Adrenal gland (tissue), 12 donors: ENCODE data around the gene HERC5. TPM values are rescaled to one million over a fixed set of nuclear protein-coding genes. Genes with fewer than 3 reads are reported as not detected.

ENCODE experiments used
- DNase-seq, 7 donors: peaks; one replicate each; pipeline ENCODE4 v3.0.0-alpha.2; 2019 to 2020
- H3K27ac ChIP-seq, 5 donors: fragments of 200-600 bp; sonication (generic) in 4 of 5; 1 replicate in 3 of 5; 2 replicates in 2 of 5; pipeline versions ENCODE4 v1.5.1 to v1.8.0; 2016 to 2020; ENCODE audit warnings: mild to moderate bottlenecking in 1 of 5
- H3K27me3 ChIP-seq: fragments of 200-600 bp; 2 replicates; pipeline ENCODE4 v1.8.0; 2021
- H3K36me3 ChIP-seq, 2 donors: fragments of 200-600 bp; replicated peaks in 1 of 2; 1 replicate in 1 of 2; 2 replicates in 1 of 2; pipeline versions ENCODE4 v1.5.1 to v1.8.0; 2018 to 2022
- H3K4me1 ChIP-seq, 2 donors: fragments of 200-600 bp; replicated peaks in 1 of 2; 1 replicate in 1 of 2; 2 replicates in 1 of 2; pipeline versions ENCODE4 v1.5.1 to v1.8.0; 2018 to 2021
- H3K4me3 ChIP-seq, 4 donors: fragments of 200-600 bp; sonication (generic) in 3 of 4; one replicate each; pipeline ENCODE4 v1.5.1; 2016 to 2018
- H3K9me3 ChIP-seq, 3 donors: fragments of 200-600 bp; sonication (generic) in 1 of 3; replicated peaks in 1 of 3; 1 replicate in 2 of 3; 2 replicates in 1 of 3; pipeline versions ENCODE4 v1.5.1 to v1.8.0; 2016 to 2021
- CTCF ChIP-seq, 6 experiments: fragments of 450-650 bp in 4 of 6; fragments of 200-600 bp in 2 of 6; sonication (generic) in 1 of 6; IDR thresholded peaks; 1 replicate in 5 of 6; 2 replicates in 1 of 6; pipeline versions ENCODE4 v1.5.1 to v1.8.0; 2016 to 2021; ENCODE audit warnings: antibody characterized with exemption in 6 of 6, mild to moderate bottlenecking in 2 of 6, moderate library complexity in 1 of 6
- POLR2A ChIP-seq, 2 donors: fragments of 450-650 bp; IDR thresholded peaks; one replicate each; pipeline ENCODE4 v1.6.1; 2017; ENCODE audit warnings: antibody characterized with exemption in 2 of 2, mild to moderate bottlenecking in 2 of 2, moderate library complexity in 1 of 2
- WGBS, 4 donors: extraction: QIAGEN DNeasy Blood & Tissue Kit in 2 of 4; methylation state at CpG; one replicate each; pipeline versions ENCODE4 v1.1.5 to v1.1.7; 2013 to 2017; 5-methylcytosine and 5-hydroxymethylcytosine counted together
- intact Hi-C, 2 donors: fragments of 100-400 bp; cut with DNase I; formaldehyde crosslinking; loops; one replicate each; pipeline versions ENCODE4 v1.14.1 to v1.15.0; 2022 to 2023
- polyA plus RNA-seq, 3 donors: library from polyadenylated mRNA; stranded (reverse); fragments of 200-250 nt in 2 of 3; fragments of 350-450 nt in 1 of 3; fragmentation: Illumina TruSeq in 1 of 3; extraction: RNeasy Lipid Tissue Mini Kit (QIAGEN cat#74804) in 1 of 3; gene quantifications; one replicate each; pipeline ENCODE4 v1.2.3, GENCODE V29; 2013 to 2014
- total RNA-seq, 9 donors: library from RNA; depleted of rRNA in 4 of 9; stranded (reverse); fragments of >200 nt in 4 of 9; fragments of 120-200 nt in 1 of 9; fragmentation: NEBNext Ultra II Directional in 1 of 9; extraction: Animal tissue kit (Norgen Biotek cat#: 25700) in 1 of 9; gene quantifications; one replicate each; pipeline versions ENCODE4 v1.1.0 to v1.2.4, GENCODE V29; 2013 to 2023
- donor health status: healthy with polysubstance abuse.
- donor health status: Bipolar disorder and iron deficiency.
- donor health status: DM: yes; HTN: yes; CAD: no.
- donor health status: DM: no; HTN: no; CAD: no.
- donor health status: DM: no; HTN: no; CAD: no.
- donor health status: DM: yes; HTN: yes; CAD: no.

HERC5 gene
- total and polyA plus RNA-seq, 12 donors = 3.3 to 9.9 (median 6.6) TPM

GRCh38 chr4:88413801-88414200 is 43.1 kb upstream of the HERC5 start:
- Histone ChIP-seq H3K4me3 (no peak overlapping the region), H3K27ac (no peak overlapping the region), H3K27me3 (no peaks in the 10 kb centered on the region), H3K36me3 (no peaks in the 10 kb centered on the region), H3K9me3 (no peaks in the 10 kb centered on the region), H3K4me1 (no peaks in the 10 kb centered on the region)
- TF ChIP-seq POLR2A (IDR thresholded peaks at IDR 0.05) = no peak
- TF ChIP-seq CTCF (IDR thresholded peaks at IDR 0.05) = no peak
- intact Hi-C loops = no loop called here
- DNase-seq = no peak
- WGBS, 4 donors = 85 to 92% (median 90%) methylated on average over 1 of the region's 1 CpG

- intact Hi-C loops = no loop called here
- 71 to 81% (median 75%) methylated on average over 4 of the region's 4 CpGs for WGBS, 4 donors
- no peak for DNase-seq
- Histone ChIP-seq H3K9me3 (no peaks in the 10 kb centered on the region), H3K4me3 (no peak overlapping the region), H3K27me3 (no peaks in the 10 kb centered on the region), H3K4me1 (no peaks in the 10 kb centered on the region), H3K36me3 (no peaks in the 10 kb centered on the region), H3K27ac (no peak overlapping the region)
- TF ChIP-seq POLR2A (IDR thresholded peaks at IDR 0.05) (no peak), CTCF (IDR thresholded peaks at IDR 0.05) (no peak)
Observed at GRCh38 chr4:88414755-88415154, 42.2 kb upstream of the HERC5 start.

GRCh38 chr4:88415982-88416381 is 40.9 kb upstream of the HERC5 start:
- H3K27ac ChIP-seq = no peak overlapping the region
- intact Hi-C loops = no loop called here
- no peaks in the 10 kb centered on the region for H3K27me3 ChIP-seq
- H3K4me1 ChIP-seq = no peaks in the 10 kb centered on the region
- H3K9me3 ChIP-seq = no peaks in the 10 kb centered on the region
- WGBS, 4 donors = 84 to 86% (median 84%) methylated on average over 2 of the region's 2 CpGs
- H3K36me3 ChIP-seq = no peaks in the 10 kb centered on the region
- H3K4me3 ChIP-seq = no peak overlapping the region
- TF ChIP-seq POLR2A (IDR thresholded peaks at IDR 0.05) (no peak), CTCF (IDR thresholded peaks at IDR 0.05) (no peak)
- DNase-seq = no peak

GRCh38 chr4:88418411-88418810 is 38.5 kb upstream of the HERC5 start:
- Histone ChIP-seq H3K9me3 (no peaks in the 10 kb centered on the region), H3K36me3 (no peaks in the 10 kb centered on the region), H3K27ac (no peak overlapping the region), H3K4me3 (no peak overlapping the region), H3K27me3 (no peaks in the 10 kb centered on the region), H3K4me1 (no peaks in the 10 kb centered on the region)
- 62 to 78% (median 71%) methylated on average over 3 of the region's 3 CpGs for whole genome bisulfite sequencing, 4 donors
- DNase-seq = no peak
- intact Hi-C loops = no loop called here
- TF ChIP-seq POLR2A (IDR thresholded peaks at IDR 0.05) = no peak
- no peak for TF ChIP-seq CTCF (IDR thresholded peaks at IDR 0.05)
